Endodermal cell (in vitro differentiated cells): ENCODE data around the gene OBSCN. TPM values are rescaled to one million over a fixed set of nuclear protein-coding genes. Genes with fewer than 3 reads are reported as not detected.

Experiments used
- DNase-seq: peaks from one replicate; pipeline ENCODE4 v3.0.0-alpha.2; 2017
- H3K27ac ChIP-seq: 2 replicates; pipeline ENCODE4 v1.5.1; 2013; ENCODE audit warnings: mild to moderate bottlenecking, low read depth, low read length, moderate library complexity
- H3K27me3 ChIP-seq: 2 replicates; pipeline ENCODE4 v1.6.1; 2013; ENCODE audit warnings: mild to moderate bottlenecking, low read length, moderate library complexity; ENCODE audit not compliant: insufficient read depth, control insufficient read depth, poor library complexity, severe bottlenecking
- H3K36me3 ChIP-seq: 2 replicates; pipeline ENCODE4 v1.7.0; 2013; ENCODE audit warnings: mild to moderate bottlenecking, low read length, moderate library complexity; ENCODE audit not compliant: control insufficient read depth, insufficient read depth
- H3K4me1 ChIP-seq: one replicate; pipeline ENCODE4 v1.7.0; 2013; ENCODE audit warnings: low read length; ENCODE audit not compliant: control insufficient read depth, insufficient read depth
- H3K4me3 ChIP-seq: 2 replicates; pipeline ENCODE4 v1.5.1; 2013; ENCODE audit warnings: mild to moderate bottlenecking, low read length, moderate library complexity
- H3K9ac ChIP-seq: 2 replicates; pipeline ENCODE4 v1.6.1; 2013; ENCODE audit warnings: mild to moderate bottlenecking, low read length, moderate library complexity; ENCODE audit not compliant: poor library complexity, severe bottlenecking; ENCODE audit errors: extremely low read depth
- H3K9me3 ChIP-seq: 2 replicates; pipeline ENCODE4 v1.6.1; 2013; ENCODE audit warnings: mild to moderate bottlenecking, low read length, moderate library complexity; ENCODE audit not compliant: control insufficient read depth
- H3K27ac Mint-ChIP-seq: 2 replicates; pipeline ENCODE4 v1.8.0; 2020; ENCODE audit warnings: mixed read lengths
- H3K27me3 Mint-ChIP-seq: 2 replicates; pipeline ENCODE4 v1.8.0; 2021; ENCODE audit warnings: mild to moderate bottlenecking, mixed read lengths; ENCODE audit not compliant: insufficient read depth
- H3K36me3 Mint-ChIP-seq: 2 replicates; pipeline ENCODE4 v1.8.0; 2020; ENCODE audit warnings: low read depth, mixed read lengths
- H3K4me1 Mint-ChIP-seq: 2 replicates; pipeline ENCODE4 v1.8.0; 2020; ENCODE audit warnings: mixed read lengths
- H3K4me3 Mint-ChIP-seq: 2 replicates; pipeline ENCODE4 v1.8.0; 2020; ENCODE audit warnings: mild to moderate bottlenecking, moderate library complexity, mixed read lengths
- H3K9me3 Mint-ChIP-seq: 2 replicates; pipeline ENCODE4 v1.8.0; 2020; ENCODE audit warnings: mild to moderate bottlenecking, mixed read lengths
- CTCF ChIP-seq: fragments of 200-600 bp; sonication (generic); conservative IDR thresholded peaks from 2 replicates; pipeline ENCODE4 v1.5.0; 2021; ENCODE audit warnings: antibody characterized with exemption, mild to moderate bottlenecking
- WGBS, 2 experiments: methylation state at CpG; one replicate each; pipeline versions ENCODE4 v1.1.5 to v1.1.7; 2013; ENCODE audit warnings: missing lambda C conversion rate in 2 of 2, mixed read lengths in 1 of 2; ENCODE audit not compliant: insufficient coverage in 1 of 2, insufficient read length in 1 of 2; 5-methylcytosine and 5-hydroxymethylcytosine counted together
- total RNA-seq, 2 donors: library from RNA; stranded (reverse); fragmentation: NEBNext Ultra II Directional in 1 of 2; extraction: Animal tissue kit (Norgen Biotek cat#: 25700) in 1 of 2; gene quantifications; 2 replicates in 1 of 2; 3 replicates in 1 of 2; pipeline ENCODE4 v1.2.1, GENCODE V29; 2021

OBSCN gene
- total RNA-seq, 2 donors from 2014 or later = 53.7 to 68.9 TPM

- WGBS, 2 experiments = 91 to 94% methylated on average over 7 to 9 of the region's 9 CpGs
These were observed 131.3 kb downstream of the OBSCN start for GRCh38 chr1:228339059-228339704.

GRCh38 chr1:228339766-228340685 lies 132.2 kb downstream of the OBSCN start:
- H3K4me1 ChIP-seq = no peaks in the 10 kb centered on the region
- WGBS, 2 experiments = 87 to 94% methylated on average over 16 to 24 of the region's 24 CpGs
- H3K27ac Mint-ChIP-seq = no peak overlapping the region
- no peak overlapping the region for H3K9ac ChIP-seq
- H3K4me1 Mint-ChIP-seq = no peaks in the 10 kb centered on the region
- H3K9me3 Mint-ChIP-seq = peaks cover 14% of the 10 kb centered on the region
- peak; percentile 35 for DNase-seq
- H3K27me3 ChIP-seq = no peaks in the 10 kb centered on the region
- H3K36me3 ChIP-seq = peaks cover 21% of the 10 kb centered on the region
- H3K36me3 Mint-ChIP-seq = peaks cover 53% of the 10 kb centered on the region
- H3K4me3 Mint-ChIP-seq = no peak overlapping the region
- TF ChIP-seq CTCF = no peak
- H3K27me3 Mint-ChIP-seq = no peaks in the 10 kb centered on the region
- no peaks in the 10 kb centered on the region for H3K9me3 ChIP-seq
- no peak overlapping the region for H3K27ac ChIP-seq
- H3K4me3 ChIP-seq = no peak overlapping the region

More at GRCh38 chr1:228339059-228339704, 131.3 kb downstream of the OBSCN start:
- no peak for DNase-seq
- Mint-ChIP-seq H3K4me3 (no peak overlapping the region), H3K36me3 (peaks cover 49% of the 10 kb centered on the region), H3K9me3 (peaks cover 8% of the 10 kb centered on the region), H3K27ac (no peak overlapping the region), H3K27me3 (no peaks in the 10 kb centered on the region), H3K4me1 (no peaks in the 10 kb centered on the region)
- no peak overlapping the region for H3K4me3 ChIP-seq
- H3K27ac ChIP-seq = no peak overlapping the region
- no peaks in the 10 kb centered on the region for H3K4me1 ChIP-seq
- peaks cover 17% of the 10 kb centered on the region for H3K36me3 ChIP-seq
- H3K9ac ChIP-seq = no peak overlapping the region
- TF ChIP-seq CTCF = no peak
- H3K9me3 ChIP-seq = no peaks in the 10 kb centered on the region
- no peaks in the 10 kb centered on the region for H3K27me3 ChIP-seq

- Mint-ChIP-seq H3K27ac (no peak overlapping the region), H3K4me1 (no peaks in the 10 kb centered on the region), H3K9me3 (peaks cover 14% of the 10 kb centered on the region), H3K27me3 (no peaks in the 10 kb centered on the region), H3K4me3 (no peak overlapping the region), H3K36me3 (peaks cover 53% of the 10 kb centered on the region)
- H3K9me3 ChIP-seq = no peaks in the 10 kb centered on the region
- 92 to 95% methylated on average over 18 to 39 of the region's 39 CpGs for WGBS, 2 experiments
- H3K4me1 ChIP-seq = no peaks in the 10 kb centered on the region
- peak; percentile 60 for TF ChIP-seq CTCF
- H3K9ac ChIP-seq = no peak overlapping the region
- no peaks in the 10 kb centered on the region for H3K27me3 ChIP-seq
- DNase-seq = peak; percentile 78
- H3K36me3 ChIP-seq = peaks cover 21% of the 10 kb centered on the region
- no peak overlapping the region for H3K27ac ChIP-seq
- H3K4me3 ChIP-seq = no peak overlapping the region
These were observed 133.0 kb downstream of the OBSCN start for GRCh38 chr1:228340686-228341449.
